BJ (cell line): ENCODE data around the gene CDC42EP4. TPM values are rescaled to one million over a fixed set of nuclear protein-coding genes. Genes with fewer than 3 reads are reported as not detected.

Experiments used
- CTCF ChIA-PET: fragments of 350-600 bp; formaldehyde crosslinking; extraction: SDS; loops from one replicate; lab custom pipeline; 2021; ENCODE audit warnings: antibody characterized with exemption, inconsistent platforms; lab: Yijun Ruan, JAX
- POLR2A ChIA-PET: fragments of 300-600 bp; sonication (Branson Sonifier 250); formaldehyde crosslinking; extraction: SDS; loops from one replicate; lab custom pipeline; 2021; ENCODE audit warnings: antibody characterized with exemption; lab: Charles Lee
- DNase-seq: peaks from one replicate; pipeline ENCODE4 v3.0.0-alpha.2; 2011; ENCODE audit warnings: low read depth
- H3K27me3 ChIP-seq: 2 replicates; pipeline ENCODE4 v1.6.0; 2011; ENCODE audit warnings: low read length; ENCODE audit not compliant: control insufficient read depth, insufficient read depth
- H3K36me3 ChIP-seq: 2 replicates; pipeline ENCODE4 v1.5.1; 2011; ENCODE audit warnings: low read length; ENCODE audit not compliant: control insufficient read depth, insufficient read depth
- H3K4me3 ChIP-seq: 2 replicates; pipeline ENCODE4 v1.5.1; 2011; ENCODE audit warnings: low read depth, mild to moderate bottlenecking, control low read depth, low read length
- CTCF ChIP-seq: IDR thresholded peaks from 2 replicates; pipeline ENCODE4 v1.5.1; 2011; ENCODE audit warnings: low read depth, mild to moderate bottlenecking, control low read depth, inconsistent platforms, low read length, moderate library complexity; ENCODE audit not compliant: insufficient read depth
- polyA plus RNA-seq: library from polyadenylated mRNA; depleted of rRNA; stranded (reverse); fragments of >200 nt; gene quantifications from 2 replicates; pipeline ENCODE4 v1.2.3, GENCODE V29; 2011

The CDC42EP4 gene
- polyA plus RNA-seq, 1 experiment = 28.0 TPM

- no peak for TF ChIP-seq CTCF
- H3K4me3 ChIP-seq = no peak overlapping the region
- no peak for DNase-seq
- ChIA-PET CTCF (interaction anchor here (9.6 kb wide), 1 partner anchor 64 kb away, joined by 114 read pairs; no protein-coding TSS in a partner anchor), POLR2A (no interaction called here)
- 0 out of 2 replicates have a peak, but pooled peaks cover 3% of the 10 kb centered on the region for H3K36me3 ChIP-seq
- H3K27me3 ChIP-seq = no peaks in the 10 kb centered on the region
Observed at GRCh38 chr17:73304438-73304837, 7.4 kb downstream of the CDC42EP4 start.

GRCh38 chr17:73302189-73302588 lies 9.6 kb downstream of the CDC42EP4 start:
- Histone ChIP-seq H3K27me3 (no peaks in the 10 kb centered on the region), H3K36me3 (0 out of 2 replicates have a peak, but pooled peaks cover 3% of the 10 kb centered on the region), H3K4me3 (no peak overlapping the region)
- DNase-seq = no peak
- TF ChIP-seq CTCF = no peak
- ChIA-PET POLR2A (no interaction called here), CTCF (interaction anchor here (0.7 to 1.9 kb wide), 4 partner anchors 11 to 63 kb away, joined by 3 to 6 read pairs (median 4); no protein-coding TSS in a partner anchor)

- TF ChIP-seq CTCF = no peak
- Histone ChIP-seq H3K27me3 (no peaks in the 10 kb centered on the region), H3K36me3 (no peaks in the 10 kb centered on the region), H3K4me3 (no peak overlapping the region)
- ChIA-PET POLR2A (interaction anchor here (0.6 kb wide), 1 partner anchor 347 kb away, joined by 17 read pairs; no protein-coding TSS in a partner anchor), CTCF (interaction anchor here (1.5 to 1.9 kb wide), 2 partner anchors 10 to 20 kb away, joined by 4 to 6 read pairs; no protein-coding TSS in a partner anchor)
- no peak for DNase-seq
Observed at GRCh38 chr17:73301369-73301768, 10.4 kb downstream of the CDC42EP4 start.

GRCh38 chr17:73300392-73300791 lies 11.4 kb downstream of the CDC42EP4 start:
- no peak for TF ChIP-seq CTCF
- H3K4me3 ChIP-seq = no peak overlapping the region
- H3K27me3 ChIP-seq = no peaks in the 10 kb centered on the region
- no peaks in the 10 kb centered on the region for H3K36me3 ChIP-seq
- DNase-seq = no peak
- POLR2A ChIA-PET = no interaction called here
- CTCF ChIA-PET = interaction anchor here (1.0 kb wide), 2 partner anchors 8 to 45 kb away, joined by 3 to 4 read pairs; no protein-coding TSS in a partner anchor

- H3K27me3 ChIP-seq = no peaks in the 10 kb centered on the region
- H3K36me3 ChIP-seq = no peaks in the 10 kb centered on the region
- H3K4me3 ChIP-seq = no peak overlapping the region
- ChIA-PET POLR2A (no interaction called here), CTCF (interaction anchor here (1.4 to 1.5 kb wide), 2 partner anchors 12 to 44 kb away, joined by 3 read pairs; no protein-coding TSS in a partner anchor)
- no peak for TF ChIP-seq CTCF
- DNase-seq = no peak
Observed at GRCh38 chr17:73297934-73298861, 13.6 kb downstream of the CDC42EP4 start.
